Activated T-helper 1 cell treated with anti-CD3 and anti-CD28 coated beads, Interleukin-12 subunit alpha, Interleukin-12 subunit beta, Interleukin-2, Interleukin-4 antibody, amounts not matched to agents 30 ng/mL and 10 ng/mL and 1 ng/mL, durations not matched to agents 14 hours and 24 hours and 36 hours (primary cell): ENCODE results near the gene RNF13. TPM values are rescaled to one million over a fixed set of nuclear protein-coding genes. Genes with fewer than 3 reads are reported as not detected.
A peak's percentile ranks its signal among the peaks of the same experiment; 100 is the strongest.

Experiments
- DNase-seq: peaks from one replicate; pipeline ENCODE4 v3.0.0; 2021; ENCODE audit warnings: low spot score
- H3K27ac Mint-ChIP-seq: one replicate; pipeline ENCODE4 v1.8.0; 2021; ENCODE audit warnings: mild to moderate bottlenecking, mixed read lengths
- H3K27me3 Mint-ChIP-seq: one replicate; pipeline ENCODE4 v1.8.0; 2022; ENCODE audit warnings: mild to moderate bottlenecking, moderate library complexity, mixed read lengths; ENCODE audit not compliant: insufficient read depth
- H3K36me3 Mint-ChIP-seq: one replicate; pipeline ENCODE4 v1.8.0; 2021; ENCODE audit warnings: low read depth, mixed read lengths
- H3K4me1 Mint-ChIP-seq: one replicate; pipeline ENCODE4 v1.8.0; 2021; ENCODE audit warnings: low read depth, mixed read lengths
- H3K4me3 Mint-ChIP-seq: one replicate; pipeline ENCODE4 v1.8.0; 2021; ENCODE audit warnings: mild to moderate bottlenecking, moderate library complexity, mixed read lengths
- H3K9me3 Mint-ChIP-seq: one replicate; pipeline ENCODE4 v1.8.0; 2021; ENCODE audit warnings: mixed read lengths
- intact Hi-C: fragments of 100-400 bp; cut with micrococcal nuclease; formaldehyde crosslinking; loops from one replicate; pipeline ENCODE4 v1.15.1; 2024
- total RNA-seq: library from RNA; stranded (reverse); gene quantifications from 2 replicates; pipeline ENCODE4 v1.2.3, GENCODE V29; 2022

Gene RNF13
- total RNA-seq, 1 donor from 2014 or later = 41.1 TPM

DNA sequence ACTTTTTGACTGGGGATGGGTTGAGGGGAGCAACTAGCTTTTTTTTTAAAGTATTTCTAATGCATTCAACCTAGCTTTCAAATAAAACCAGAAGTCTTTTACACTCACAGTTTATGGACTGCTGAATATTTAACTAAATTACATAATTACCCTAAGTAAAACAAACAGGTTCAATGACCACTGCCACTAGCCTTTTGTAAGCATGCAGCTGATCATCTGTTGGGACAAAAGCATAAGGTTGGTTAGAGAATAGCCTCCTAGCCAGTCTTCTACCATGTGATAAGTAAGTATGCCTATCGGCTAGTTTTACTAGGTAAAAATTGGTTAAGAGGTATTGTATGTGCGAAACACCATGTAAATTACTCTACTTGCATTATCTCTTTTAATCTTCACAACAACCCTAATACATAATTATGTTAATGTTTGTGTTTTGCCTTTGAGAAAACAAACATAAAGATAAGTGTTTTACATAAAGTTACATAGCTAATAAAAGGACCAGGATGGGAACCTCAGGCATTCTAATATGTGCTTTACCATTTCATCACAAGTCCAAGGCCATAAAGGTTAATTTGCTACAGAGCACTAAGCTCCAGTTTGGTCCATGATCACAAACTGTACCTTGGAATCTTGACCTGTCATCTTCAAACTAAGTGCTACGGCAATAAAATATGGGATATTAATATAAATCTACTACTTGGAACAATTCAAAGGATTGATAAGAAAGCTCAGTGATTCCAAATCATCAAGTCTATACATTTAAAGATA is 144.5 kb downstream of the RNF13 start:
- intact Hi-C loops = loop anchor here (1.0 kb wide), 1 partner anchor 9 kb away; no protein-coding TSS in a partner anchor
- Mint-ChIP-seq H3K36me3 (peaks cover 4% of the 10 kb centered on the region), H3K27me3 (no peaks in the 10 kb centered on the region), H3K4me1 (peaks cover 14% of the 10 kb centered on the region), H3K9me3 (no peaks in the 10 kb centered on the region), H3K27ac (no peak overlapping the region), H3K4me3 (no peak overlapping the region)
- DNase-seq = no peak

DNA sequence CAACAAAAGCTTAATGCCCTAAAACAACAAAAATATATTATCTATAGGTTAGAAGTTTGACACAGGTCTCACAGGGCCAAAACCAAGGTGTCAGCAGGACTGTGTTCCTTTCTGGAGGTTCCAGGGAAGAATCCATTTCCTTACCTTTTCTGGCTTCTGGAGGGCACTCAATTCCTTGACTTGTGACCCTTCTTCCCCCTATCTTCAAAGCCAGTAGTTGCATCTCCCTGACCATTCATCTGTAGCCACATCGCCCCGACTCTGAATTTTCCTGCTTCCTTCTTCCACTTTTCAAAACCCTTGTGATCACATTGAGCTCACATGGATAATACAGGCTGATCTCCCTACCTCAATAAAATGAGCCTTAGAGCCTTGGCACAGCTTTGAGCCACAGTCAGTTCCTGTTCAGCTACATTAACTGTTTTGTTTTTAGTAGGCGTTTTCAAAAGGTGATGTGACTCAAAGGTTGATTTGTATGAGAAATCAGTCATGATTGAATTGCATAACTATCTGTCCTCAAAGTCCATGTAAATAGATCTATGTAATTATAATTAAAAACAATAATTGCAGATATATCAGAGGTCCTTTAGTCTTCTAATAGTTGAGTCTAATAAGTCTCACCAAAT is 145.3 kb downstream of the RNF13 start:
- H3K27me3 Mint-ChIP-seq = no peaks in the 10 kb centered on the region
- H3K9me3 Mint-ChIP-seq = no peaks in the 10 kb centered on the region
- no peak overlapping the region for H3K4me3 Mint-ChIP-seq
- intact Hi-C loops = loop anchor here (1.0 kb wide), 1 partner anchor 8 kb away; no protein-coding TSS in a partner anchor
- DNase-seq = no peak
- H3K4me1 Mint-ChIP-seq = peaks cover 14% of the 10 kb centered on the region
- H3K27ac Mint-ChIP-seq = no peak overlapping the region
- peaks cover 4% of the 10 kb centered on the region for H3K36me3 Mint-ChIP-seq

- peaks cover 4% of the 10 kb centered on the region for H3K36me3 Mint-ChIP-seq
- H3K27ac Mint-ChIP-seq = no peak overlapping the region
- no peak for DNase-seq
- intact Hi-C loops = no loop called here
- H3K4me1 Mint-ChIP-seq = peaks cover 11% of the 10 kb centered on the region
- H3K9me3 Mint-ChIP-seq = no peaks in the 10 kb centered on the region
- H3K4me3 Mint-ChIP-seq = no peak overlapping the region
- no peaks in the 10 kb centered on the region for H3K27me3 Mint-ChIP-seq
Measured at GRCh38 chr3:149959443-149959842, 146.4 kb downstream of the RNF13 start.

- intact Hi-C loops = no loop called here
- Mint-ChIP-seq H3K4me1 (peaks cover under 1% of the 10 kb centered on the region), H3K4me3 (no peak overlapping the region), H3K36me3 (peaks cover 4% of the 10 kb centered on the region), H3K9me3 (no peaks in the 10 kb centered on the region), H3K27ac (no peak overlapping the region), H3K27me3 (peaks cover 7% of the 10 kb centered on the region)
- DNase-seq = no peak
Measured at GRCh38 chr3:149963485-149963884, 150.5 kb downstream of the RNF13 start.

DNA sequence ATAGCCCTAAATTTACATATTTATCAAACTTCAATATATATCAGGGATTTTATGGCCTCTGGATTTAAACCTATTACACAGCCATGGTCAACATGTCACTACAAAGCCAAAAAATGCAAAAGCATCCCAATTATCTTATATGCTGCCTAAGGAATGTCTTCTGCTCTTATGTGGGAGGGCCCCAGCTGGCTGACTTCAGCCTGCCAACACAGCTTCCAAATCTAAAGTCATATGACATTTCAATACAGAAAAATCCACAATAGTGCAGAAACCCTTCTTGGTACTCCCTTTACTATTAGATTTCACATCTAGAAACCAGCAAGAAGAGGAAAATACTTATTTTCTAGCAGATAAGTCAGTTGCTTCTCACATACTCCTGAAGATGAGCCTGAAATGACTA is 151.3 kb downstream of the RNF13 start:
- no peak overlapping the region for H3K4me3 Mint-ChIP-seq
- no peaks in the 10 kb centered on the region for H3K9me3 Mint-ChIP-seq
- H3K4me1 Mint-ChIP-seq = no peaks in the 10 kb centered on the region

DNA sequence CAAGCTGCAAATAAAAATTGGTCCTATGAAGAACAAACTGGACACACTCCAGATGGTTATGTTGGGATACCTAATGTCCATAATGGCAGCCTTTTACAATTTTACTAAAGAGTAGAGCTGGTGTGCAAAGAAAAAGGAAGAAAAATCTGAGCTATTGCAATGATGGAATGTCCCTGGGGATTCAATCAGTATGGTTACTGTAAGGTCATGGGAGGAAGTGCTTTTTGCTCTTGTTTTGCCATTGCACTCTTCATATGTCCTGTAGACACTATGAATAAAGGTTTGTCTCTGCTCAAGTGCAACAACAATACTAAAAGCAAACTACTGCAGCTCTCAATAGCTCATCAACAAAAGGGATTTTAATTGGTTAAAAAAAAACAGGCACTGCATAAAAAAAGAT is 152.3 kb downstream of the RNF13 start:
- Mint-ChIP-seq H3K36me3 (peaks cover 4% of the 10 kb centered on the region), H3K27ac (no peak overlapping the region), H3K4me1 (peaks cover 6% of the 10 kb centered on the region), H3K4me3 (no peak overlapping the region), H3K27me3 (peaks cover 19% of the 10 kb centered on the region), H3K9me3 (no peaks in the 10 kb centered on the region)
- no peak for DNase-seq
- intact Hi-C loops = no loop called here

More for the DNA sequence above, 151.3 kb downstream of the RNF13 start:
- intact Hi-C loops = no loop called here
- H3K36me3 Mint-ChIP-seq = peaks cover 4% of the 10 kb centered on the region
- H3K27me3 Mint-ChIP-seq = peaks cover 13% of the 10 kb centered on the region
- DNase-seq = no peak
- no peak overlapping the region for H3K27ac Mint-ChIP-seq

- no peak overlapping the region for H3K4me3 Mint-ChIP-seq
- DNase-seq = no peak
- H3K4me1 Mint-ChIP-seq = peaks cover 12% of the 10 kb centered on the region
- intact Hi-C loops = loop anchor here (1.0 to 2.0 kb wide), 3 partner anchors 30 to 254 kb away; no protein-coding TSS in a partner anchor
- H3K27me3 Mint-ChIP-seq = peaks cover 28% of the 10 kb centered on the region
- no peaks in the 10 kb centered on the region for H3K9me3 Mint-ChIP-seq
- H3K27ac Mint-ChIP-seq = no peak overlapping the region
- H3K36me3 Mint-ChIP-seq = no peaks in the 10 kb centered on the region
Measured at GRCh38 chr3:149967086-149967685, 154.2 kb downstream of the RNF13 start.

DNA sequence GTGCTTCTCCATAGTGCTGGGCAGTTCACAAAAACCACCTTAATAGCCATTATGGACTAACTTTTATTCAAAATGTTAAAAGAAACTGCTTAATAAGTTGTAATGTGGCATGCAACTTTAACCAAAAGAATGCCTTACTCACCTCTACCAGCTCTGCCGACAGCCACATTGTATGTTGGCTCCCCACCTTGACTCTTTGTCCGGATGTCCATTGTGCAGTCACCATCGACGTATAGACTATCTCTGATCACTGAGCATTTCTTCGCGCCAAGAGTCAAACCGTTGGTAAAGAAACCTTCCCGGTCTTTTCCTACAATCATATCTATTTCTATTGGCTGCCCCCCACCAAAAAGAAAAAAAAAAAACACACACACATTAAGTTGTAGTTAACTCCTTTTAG is 155.2 kb downstream of the RNF13 start:
- Mint-ChIP-seq H3K27me3 (peaks cover 36% of the 10 kb centered on the region), H3K36me3 (no peaks in the 10 kb centered on the region), H3K9me3 (no peaks in the 10 kb centered on the region), H3K27ac (no peak overlapping the region), H3K4me3 (no peak overlapping the region), H3K4me1 (peaks cover 12% of the 10 kb centered on the region)
- DNase-seq = no peak
- intact Hi-C loops = loop anchor here (1.0 kb wide), 1 partner anchor 527 kb away; no protein-coding TSS in a partner anchor

- Mint-ChIP-seq H3K9me3 (no peaks in the 10 kb centered on the region), H3K27me3 (peaks cover 46% of the 10 kb centered on the region)
- intact Hi-C loops = no loop called here
Measured at GRCh38 chr3:149969110-149969939, 156.3 kb downstream of the RNF13 start.

GRCh38 chr3:149969940-149970715 is 157.1 kb downstream of the RNF13 start:
- H3K4me1 Mint-ChIP-seq = peaks cover 12% of the 10 kb centered on the region
- H3K27ac Mint-ChIP-seq = no peak overlapping the region
- peak; percentile 56 for DNase-seq
- peak overlapping the region; percentile 80 for H3K4me3 Mint-ChIP-seq
- H3K36me3 Mint-ChIP-seq = no peaks in the 10 kb centered on the region
- peaks cover 54% of the 10 kb centered on the region for H3K27me3 Mint-ChIP-seq
- intact Hi-C loops = loop anchor here (2.0 to 5.0 kb wide), 3 partner anchors 157 to 1117 kb away; partner anchors contain the start of genes MED12L, RNF13 and TSC22D2
- no peaks in the 10 kb centered on the region for H3K9me3 Mint-ChIP-seq

More at GRCh38 chr3:149969110-149969939, 156.3 kb downstream of the RNF13 start:
- H3K4me3 Mint-ChIP-seq = peak overlapping the region; percentile 80
- no peak for DNase-seq
- no peaks in the 10 kb centered on the region for H3K36me3 Mint-ChIP-seq
- no peak overlapping the region for H3K27ac Mint-ChIP-seq
- peaks cover 12% of the 10 kb centered on the region for H3K4me1 Mint-ChIP-seq

DNA sequence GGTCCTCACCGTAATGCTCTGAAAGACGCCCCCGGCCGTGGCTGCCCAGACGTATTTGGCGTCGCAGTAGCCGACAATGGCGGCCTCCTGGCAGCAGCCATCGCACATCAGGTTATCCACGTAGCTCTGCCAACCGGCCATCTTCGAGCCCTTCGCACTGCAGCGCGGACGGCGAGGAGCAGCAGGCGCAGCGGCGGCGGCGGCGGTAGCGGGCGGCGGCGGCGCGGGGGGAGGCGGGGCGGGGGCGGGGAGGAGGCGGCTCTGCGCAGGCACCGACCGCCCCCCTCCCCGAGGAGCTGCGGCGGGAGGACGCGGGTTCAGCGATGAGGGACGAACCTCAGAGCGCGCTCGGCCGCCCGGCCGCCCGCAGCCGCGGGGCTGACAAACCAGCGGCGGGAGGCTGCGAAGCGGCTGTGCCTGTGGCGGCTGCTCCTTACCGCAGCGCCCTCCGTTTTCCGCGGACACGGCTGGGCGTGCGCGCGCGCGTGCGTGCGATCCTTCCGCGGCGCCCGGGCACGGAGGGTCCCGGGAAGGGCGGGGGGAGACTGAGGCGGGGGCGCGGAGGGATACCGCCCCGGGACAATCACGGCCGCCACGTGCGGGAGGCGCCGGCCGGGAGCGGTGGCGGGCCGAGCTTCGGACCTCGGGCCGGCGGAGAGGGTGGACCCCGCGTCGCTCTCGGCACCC is 157.8 kb downstream of the RNF13 start, which contains the start of gene PFN2:
PFN2 (minus strand) TSS at position 180 of the 687 bp plus-strand sequence; CDS start at position 141, 39 bp downstream.
- Mint-ChIP-seq H3K36me3 (no peaks in the 10 kb centered on the region), H3K9me3 (no peaks in the 10 kb centered on the region), H3K27ac (peak within 1 kb of the TSS; percentile 55), H3K27me3 (peaks cover 61% of the 10 kb centered on the region), H3K4me1 (peaks cover 12% of the 10 kb centered on the region), H3K4me3 (peak within 1 kb of the TSS; percentile 86)
- DNase-seq = peak; percentile 29
- intact Hi-C loops = loop anchor here (2.0 to 5.0 kb wide), 3 partner anchors 158 to 1116 kb away; partner anchors contain the start of genes MED12L, RNF13 and TSC22D2
